Activated CD4-positive, alpha-beta memory T cell treated with anti-CD3 and anti-CD28 coated beads, Interleukin-2, amount 10 ng/mL, durations not matched to agents 7 days and 5 days (primary cell): ENCODE measurements around the gene RPL19. TPM values are rescaled to one million over a fixed set of nuclear protein-coding genes. Genes with fewer than 3 reads are reported as not detected.
A peak's percentile ranks its signal among the peaks of the same experiment; 100 is the strongest.
"Not testable (repeated sequence)": the region's sequence is repeated elsewhere in the genome, so short reads cannot be mapped to it uniquely, and the experiment has no call there.

ENCODE experiments used
- CTCF ChIA-PET: fragments of 350-600 bp; sonication (Branson Sonifier 250); formaldehyde crosslinking; loops from one replicate; lab custom pipeline; 2021; ENCODE audit warnings: antibody characterized with exemption, inconsistent platforms; lab: Charles Lee
- POLR2A ChIA-PET: fragments of 350-600 bp; sonication (Branson Sonifier 250); formaldehyde crosslinking; loops from one replicate; lab custom pipeline; 2021; ENCODE audit warnings: antibody characterized with exemption; lab: Charles Lee
- DNase-seq: peaks from one replicate; pipeline ENCODE4 v3.0.0-alpha.2; 2020
- H3K27ac Mint-ChIP-seq: one replicate; pipeline ENCODE4 v1.8.0; 2021; ENCODE audit warnings: mild to moderate bottlenecking, mixed read lengths
- H3K27me3 Mint-ChIP-seq: one replicate; pipeline ENCODE4 v1.8.0; 2021; ENCODE audit warnings: mixed read lengths
- H3K36me3 Mint-ChIP-seq: one replicate; pipeline ENCODE4 v1.8.0; 2021; ENCODE audit warnings: low read depth, mixed read lengths
- H3K4me1 Mint-ChIP-seq: one replicate; pipeline ENCODE4 v1.8.0; 2021; ENCODE audit warnings: mixed read lengths
- H3K4me3 Mint-ChIP-seq: one replicate; pipeline ENCODE4 v1.8.0; 2021; ENCODE audit warnings: mild to moderate bottlenecking, mixed read lengths
- H3K9me3 Mint-ChIP-seq: one replicate; pipeline ENCODE4 v1.8.0; 2021; ENCODE audit warnings: mixed read lengths
- total RNA-seq, 2 experiments: library from RNA; stranded (reverse); gene quantifications; one replicate each; pipeline ENCODE4 v1.2.3, GENCODE V29; 2021

The RPL19 gene
- total RNA-seq, 2 experiments from 2014 or later: 1,724 to 1,761 TPM

DNA sequence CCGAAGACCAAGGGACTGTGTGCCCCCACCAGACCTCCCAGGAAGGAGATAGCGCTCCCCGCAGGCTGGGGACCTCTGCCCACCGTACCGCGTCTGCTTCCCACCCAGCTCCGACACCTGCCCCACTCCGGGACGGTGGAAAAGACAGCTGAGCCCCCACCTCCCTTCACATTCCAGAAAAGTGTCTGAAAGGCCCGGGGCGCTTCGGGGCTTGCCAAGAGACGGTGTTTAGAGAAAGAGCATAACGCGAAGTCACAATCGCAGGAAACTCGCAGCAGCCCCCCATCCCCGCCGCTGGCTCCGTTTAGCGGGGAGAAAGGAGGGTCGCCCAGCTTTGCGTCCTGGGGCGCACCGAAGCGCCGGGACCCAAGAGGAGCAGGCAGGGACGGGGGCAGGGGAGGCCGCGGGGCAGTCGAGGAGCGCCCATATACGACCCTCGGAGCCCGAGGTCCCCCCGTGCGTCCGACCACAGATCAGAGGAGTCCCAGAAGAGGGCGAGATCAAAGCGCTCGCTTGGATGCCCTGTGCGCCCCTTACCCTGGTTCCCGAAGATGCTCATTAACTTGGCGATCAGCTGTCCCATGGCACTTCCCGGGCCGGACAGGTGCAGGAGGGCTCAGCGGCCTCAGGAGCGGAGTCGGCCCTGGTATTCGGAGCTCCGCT is 34.8 kb upstream of the RPL19 start:
- H3K4me1 Mint-ChIP-seq: peaks cover 32% of the 10 kb centered on the region
- CTCF ChIA-PET: interaction anchor here (0.5 to 5.5 kb wide), 47 partner anchors 10 to 607 kb away, joined by 3 to 92 read pairs (median 5); partner anchors contain the start of genes CWC25, FBXO47, LASP1 and LASP1NB
- POLR2A ChIA-PET: interaction anchor here (0.5 to 3.5 kb wide), 10 partner anchors 8 to 437 kb away, joined by 3 to 17 read pairs (median 5); partner anchors contain the start of genes RPL19 and RPL23
- no peak for DNase-seq
- no peaks in the 10 kb centered on the region for H3K9me3 Mint-ChIP-seq
- no peak overlapping the region for H3K27ac Mint-ChIP-seq
- H3K27me3 Mint-ChIP-seq: peaks cover 36% of the 10 kb centered on the region
- peak overlapping the region; percentile 76 for H3K4me3 Mint-ChIP-seq
- H3K36me3 Mint-ChIP-seq: peaks cover 3% of the 10 kb centered on the region

DNA sequence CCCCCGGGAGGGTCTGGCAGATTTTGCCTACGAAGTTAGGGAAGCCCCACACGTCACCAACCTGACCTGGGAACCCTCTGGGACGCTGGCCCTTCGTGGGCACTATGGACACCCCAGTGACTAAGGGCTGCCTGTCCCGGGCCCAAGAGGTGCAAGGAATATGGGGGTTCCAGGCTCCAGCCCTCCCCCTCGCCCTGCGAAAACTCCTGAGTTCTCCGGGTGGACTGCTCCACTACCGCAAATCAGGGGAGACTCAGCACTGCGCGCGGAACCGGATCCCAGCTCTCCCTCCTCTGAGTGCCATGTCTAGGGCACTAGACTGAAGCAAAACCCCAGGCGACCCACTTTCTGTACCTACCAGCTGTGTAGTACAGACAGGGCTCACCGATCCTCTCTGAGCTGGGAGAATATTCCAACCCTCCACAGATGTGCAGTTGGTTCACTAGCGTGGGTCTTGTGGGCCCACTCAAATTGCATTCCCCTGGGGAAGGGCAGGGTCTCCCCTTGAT is 34.2 kb upstream of the RPL19 start, which contains the start of gene ARL5C:
Gene ARL5C, minus strand, starts transcription at position 321 of the 509 bp plus-strand sequence. CDS start 401 bp downstream, outside the sequence.
- peaks cover 3% of the 10 kb centered on the region for H3K36me3 Mint-ChIP-seq
- H3K27ac Mint-ChIP-seq: no peak within 1 kb of the TSS
- peaks cover 32% of the 10 kb centered on the region for H3K4me1 Mint-ChIP-seq
- H3K27me3 Mint-ChIP-seq: peaks cover 36% of the 10 kb centered on the region
- peak within 1 kb of the TSS; percentile 76 for H3K4me3 Mint-ChIP-seq
- POLR2A ChIA-PET: interaction anchor here (1.0 to 3.5 kb wide), 5 partner anchors 10 to 312 kb away, joined by 3 to 17 read pairs (median 12); partner anchors contain the start of genes RPL19 and RPL23
- no peaks in the 10 kb centered on the region for H3K9me3 Mint-ChIP-seq
- CTCF ChIA-PET: interaction anchor here (0.6 to 5.5 kb wide), 12 partner anchors 9 to 199 kb away, joined by 4 to 92 read pairs (median 9); partner anchors contain the start of genes FBXO47 and PLXDC1
- no peak for DNase-seq

DNA sequence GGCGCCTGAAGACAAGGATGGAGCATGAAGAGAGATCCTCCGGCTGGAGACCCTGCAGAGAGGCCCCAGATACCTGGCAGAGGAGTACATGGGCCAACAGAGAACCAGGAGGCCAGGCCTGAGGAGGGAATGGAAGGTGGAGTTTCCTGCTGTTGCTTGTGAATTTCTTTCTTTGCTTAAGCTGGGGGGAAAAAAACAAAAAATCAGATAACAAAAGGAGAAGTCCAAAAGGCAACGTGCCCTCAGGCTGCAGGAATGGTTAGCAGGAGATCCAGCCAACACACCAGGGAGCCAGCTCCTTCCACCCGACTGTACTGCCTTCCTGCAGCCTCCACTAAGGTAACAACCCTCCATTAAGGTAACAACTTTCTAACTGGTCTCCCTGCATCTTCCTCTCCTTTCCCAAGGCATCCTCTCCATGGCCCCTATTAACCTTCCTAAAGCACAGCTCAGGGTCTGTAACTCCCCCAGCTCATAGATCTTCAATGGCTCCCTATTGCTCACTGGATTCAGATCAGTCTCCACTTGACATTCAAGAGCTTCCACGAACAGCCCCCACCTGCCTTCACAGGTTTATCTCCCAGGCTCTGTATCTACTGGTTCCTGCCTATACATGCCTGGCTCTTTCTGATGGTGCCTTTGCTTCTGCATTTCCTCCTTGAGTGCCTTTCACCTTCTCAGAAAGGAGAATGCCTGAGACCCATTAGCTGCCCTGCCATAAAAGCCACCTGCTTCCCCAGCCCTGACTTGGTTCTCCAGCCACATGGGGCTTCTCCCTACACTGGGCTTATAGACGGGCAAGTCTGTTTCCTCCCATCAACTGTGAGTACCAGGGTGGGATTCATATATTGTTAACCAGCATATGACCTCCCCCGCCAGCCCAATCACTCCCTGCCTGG is 33.4 kb upstream of the RPL19 start:
- H3K4me3 Mint-ChIP-seq: no peak overlapping the region
- H3K9me3 Mint-ChIP-seq: no peaks in the 10 kb centered on the region
- H3K36me3 Mint-ChIP-seq: peaks cover 3% of the 10 kb centered on the region
- no peak overlapping the region for H3K27ac Mint-ChIP-seq
- ChIA-PET CTCF (interaction anchor here (1.0 to 5.5 kb wide), 9 partner anchors 8 to 184 kb away, joined by 3 to 92 read pairs (median 7); no protein-coding TSS in a partner anchor), POLR2A (interaction anchor here (1.0 to 3.5 kb wide), 5 partner anchors 9 to 313 kb away, joined by 3 to 17 read pairs (median 4); partner anchors contain the start of genes RPL19 and RPL23)
- DNase-seq: no peak
- peaks cover 36% of the 10 kb centered on the region for H3K27me3 Mint-ChIP-seq
- peaks cover 32% of the 10 kb centered on the region for H3K4me1 Mint-ChIP-seq

DNA sequence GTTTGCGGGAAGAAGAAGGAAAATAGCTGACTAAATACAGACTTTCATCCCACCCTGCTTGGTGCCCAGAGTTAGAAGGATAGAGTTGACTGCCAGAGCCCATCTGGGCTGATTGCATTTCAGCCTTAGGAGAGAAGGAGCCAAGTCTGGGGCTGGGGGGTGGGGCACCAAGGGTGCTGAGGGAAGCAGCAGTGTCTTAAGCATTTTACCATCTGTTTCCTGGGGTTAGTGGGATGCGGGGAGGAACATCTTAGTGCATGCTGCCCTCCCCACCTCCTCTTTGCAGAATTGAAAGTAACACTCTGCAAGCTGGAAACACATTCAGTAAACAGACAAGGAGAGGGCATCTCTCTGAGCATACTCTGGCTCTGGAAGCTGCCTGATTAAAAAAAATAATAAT is 32.6 kb upstream of the RPL19 start:
- CTCF ChIA-PET: interaction anchor here (0.6 to 5.5 kb wide), 8 partner anchors 8 to 1675 kb away, joined by 3 to 92 read pairs (median 4); no protein-coding TSS in a partner anchor
- Mint-ChIP-seq H3K27me3 (peaks cover 33% of the 10 kb centered on the region), H3K4me1 (peaks cover 35% of the 10 kb centered on the region), H3K36me3 (peaks cover 3% of the 10 kb centered on the region), H3K27ac (no peak overlapping the region), H3K4me3 (no peak overlapping the region), H3K9me3 (no peaks in the 10 kb centered on the region)
- DNase-seq: no peak
- POLR2A ChIA-PET: interaction anchor here (1.0 to 3.5 kb wide), 2 partner anchors 9 to 13 kb away, joined by 4 to 17 read pairs; no protein-coding TSS in a partner anchor

DNA sequence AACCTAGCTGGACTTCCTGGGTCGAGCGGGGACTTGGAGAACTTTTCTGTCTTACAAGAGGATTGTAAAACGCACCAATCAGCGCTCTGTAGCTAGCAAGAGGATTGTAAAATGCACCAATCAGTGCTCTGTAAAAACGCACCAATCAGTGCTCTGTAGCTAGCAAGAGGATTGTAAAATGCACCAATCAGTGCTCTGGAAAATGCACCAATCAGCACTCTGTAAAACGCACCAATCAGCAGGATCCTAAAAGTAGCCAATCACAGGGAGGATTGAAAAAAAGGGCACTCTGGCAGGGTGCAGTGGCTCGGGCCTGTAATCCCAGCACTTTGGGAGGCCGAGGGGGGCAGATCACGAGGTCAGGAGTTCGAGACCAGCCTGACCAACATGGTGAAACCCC is 31.6 kb upstream of the RPL19 start:
- H3K36me3 Mint-ChIP-seq, H3K27ac Mint-ChIP-seq, H3K4me3 Mint-ChIP-seq, H3K9me3 Mint-ChIP-seq, DNase-seq, POLR2A ChIA-PET: not testable (repeated sequence)
- Mint-ChIP-seq H3K27me3 (peaks cover 33% of the 10 kb centered on the region), H3K4me1 (peaks cover 41% of the 10 kb centered on the region)
- CTCF ChIA-PET: interaction anchor here (0.7 to 5.5 kb wide), 4 partner anchors 15 to 186 kb away, joined by 4 to 52 read pairs (median 10); no protein-coding TSS in a partner anchor

- no peak overlapping the region for H3K4me3 Mint-ChIP-seq
- ChIA-PET CTCF (interaction anchor here (0.7 to 5.5 kb wide), 4 partner anchors 16 to 186 kb away, joined by 3 to 52 read pairs (median 4); no protein-coding TSS in a partner anchor), POLR2A (interaction anchor here (1.3 kb wide), 1 partner anchor 69 kb away, joined by 3 read pairs; no protein-coding TSS in a partner anchor)
- no peak overlapping the region for H3K27ac Mint-ChIP-seq
- H3K36me3 Mint-ChIP-seq: peaks cover 3% of the 10 kb centered on the region
- DNase-seq: no peak
- peaks cover 31% of the 10 kb centered on the region for H3K27me3 Mint-ChIP-seq
- peaks cover 40% of the 10 kb centered on the region for H3K4me1 Mint-ChIP-seq
- H3K9me3 Mint-ChIP-seq: no peaks in the 10 kb centered on the region
Observed at GRCh38 chr17:39169101-39169500, 31.0 kb upstream of the RPL19 start.

- Mint-ChIP-seq H3K27ac (no peak overlapping the region), H3K4me3 (no peak overlapping the region), H3K9me3 (no peaks in the 10 kb centered on the region), H3K27me3 (peaks cover 29% of the 10 kb centered on the region), H3K4me1 (peaks cover 38% of the 10 kb centered on the region), H3K36me3 (peaks cover 3% of the 10 kb centered on the region)
- ChIA-PET POLR2A (interaction anchor here (1.3 kb wide), 1 partner anchor 69 kb away, joined by 3 read pairs; no protein-coding TSS in a partner anchor), CTCF (interaction anchor here (0.7 to 5.5 kb wide), 5 partner anchors 17 to 187 kb away, joined by 3 to 52 read pairs (median 3); no protein-coding TSS in a partner anchor)
- DNase-seq: no peak
Observed at GRCh38 chr17:39169518-39169917, 30.6 kb upstream of the RPL19 start.

- H3K9me3 Mint-ChIP-seq: no peaks in the 10 kb centered on the region
- no peak for DNase-seq
- H3K4me1 Mint-ChIP-seq: peaks cover 32% of the 10 kb centered on the region
- no peak overlapping the region for H3K4me3 Mint-ChIP-seq
- CTCF ChIA-PET: interaction anchor here (0.6 to 2.9 kb wide), 5 partner anchors 17 to 187 kb away, joined by 3 to 16 read pairs (median 3); no protein-coding TSS in a partner anchor
- no peak overlapping the region for H3K27ac Mint-ChIP-seq
- POLR2A ChIA-PET: interaction anchor here (1.3 kb wide), 1 partner anchor 68 kb away, joined by 3 read pairs; no protein-coding TSS in a partner anchor
- peaks cover 23% of the 10 kb centered on the region for H3K27me3 Mint-ChIP-seq
- H3K36me3 Mint-ChIP-seq: peaks cover 5% of the 10 kb centered on the region
Observed at GRCh38 chr17:39170109-39170508, 30.0 kb upstream of the RPL19 start.

GRCh38 chr17:39170558-39170957 is 29.5 kb upstream of the RPL19 start:
- POLR2A ChIA-PET: no interaction called here
- peaks cover 31% of the 10 kb centered on the region for H3K4me1 Mint-ChIP-seq
- CTCF ChIA-PET: interaction anchor here (0.6 to 2.9 kb wide), 5 partner anchors 25 to 187 kb away, joined by 3 to 16 read pairs (median 3); no protein-coding TSS in a partner anchor
- no peak overlapping the region for H3K27ac Mint-ChIP-seq
- peaks cover 22% of the 10 kb centered on the region for H3K27me3 Mint-ChIP-seq
- no peak for DNase-seq
- H3K36me3 Mint-ChIP-seq: peaks cover 7% of the 10 kb centered on the region
- no peaks in the 10 kb centered on the region for H3K9me3 Mint-ChIP-seq
- H3K4me3 Mint-ChIP-seq: no peak overlapping the region

GRCh38 chr17:39171933-39172332 is 28.1 kb upstream of the RPL19 start:
- Mint-ChIP-seq H3K9me3 (no peaks in the 10 kb centered on the region), H3K27ac (no peak overlapping the region), H3K27me3 (peaks cover 11% of the 10 kb centered on the region), H3K4me1 (peaks cover 25% of the 10 kb centered on the region), H3K4me3 (no peak overlapping the region), H3K36me3 (peaks cover 14% of the 10 kb centered on the region)
- no peak for DNase-seq
- ChIA-PET CTCF (interaction anchor here (0.7 to 2.9 kb wide), 6 partner anchors 18 to 301 kb away, joined by 3 to 16 read pairs (median 3); no protein-coding TSS in a partner anchor), POLR2A (interaction anchor here (0.8 kb wide), 1 partner anchor 19 kb away, joined by 3 read pairs; no protein-coding TSS in a partner anchor)

GRCh38 chr17:39173080-39173479 is 27.0 kb upstream of the RPL19 start:
- DNase-seq: no peak
- Mint-ChIP-seq H3K9me3 (no peaks in the 10 kb centered on the region), H3K36me3 (peaks cover 26% of the 10 kb centered on the region), H3K4me3 (no peak overlapping the region), H3K27ac (no peak overlapping the region), H3K4me1 (peaks cover 15% of the 10 kb centered on the region), H3K27me3 (peaks cover 7% of the 10 kb centered on the region)
- CTCF ChIA-PET: interaction anchor here (4.1 to 5.0 kb wide), 2 partner anchors 7 to 191 kb away, joined by 42 to 92 read pairs; partner anchors contain the start of gene ARL5C
- POLR2A ChIA-PET: interaction anchor here (1.1 to 2.5 kb wide), 3 partner anchors 8 to 27 kb away, joined by 4 to 11 read pairs (median 6); partner anchors contain the start of gene RPL19
